OCI-LY1 (cell line): Measurements from ENCODE around the gene BSG.
"Not testable (repeated sequence)": the region's sequence is repeated elsewhere in the genome, so short reads cannot be mapped to it uniquely, and the experiment has no call there.

Experiments used
- H2AFZ ChIP-seq: fragments of 200-600 bp; sonication (generic), shearing (Covaris generic); 2 replicates; pipeline ENCODE4 v1.6.0; 2014; ENCODE audit warnings: antibody characterized with exemption, mild to moderate bottlenecking, low read length
- H3F3A ChIP-seq: fragments of 200-600 bp; sonication (generic), shearing (Covaris generic); 2 replicates; pipeline ENCODE4 v1.6.0; 2014; ENCODE audit warnings: mild to moderate bottlenecking, antibody characterized with exemption, low read length, moderate library complexity; ENCODE audit not compliant: insufficient read depth
- H3K27ac ChIP-seq: fragments of 200-600 bp; sonication (generic); 2 replicates; pipeline ENCODE4 v1.5.1; 2014; ENCODE audit warnings: low read length, mixed run types, mild to moderate bottlenecking, low read depth; ENCODE audit not compliant: poor library complexity, severe bottlenecking
- H3K27me3 ChIP-seq: fragments of 200-600 bp; sonication (generic); 2 replicates; pipeline ENCODE4 v1.6.0; 2014; ENCODE audit warnings: antibody characterized with exemption, mild to moderate bottlenecking, low read length, moderate library complexity; ENCODE audit not compliant: insufficient read depth
- H3K36me3 ChIP-seq: fragments of 200-600 bp; sonication (generic); 2 replicates; pipeline ENCODE4 v1.6.1; 2014; ENCODE audit warnings: mild to moderate bottlenecking, antibody characterized with exemption, low read length, moderate library complexity, mixed read lengths; ENCODE audit not compliant: insufficient read depth
- H3K4me1 ChIP-seq: fragments of 200-600 bp; sonication (generic); 2 replicates; pipeline ENCODE4 v1.5.1; 2014; ENCODE audit warnings: mild to moderate bottlenecking, low read length, moderate library complexity; ENCODE audit not compliant: insufficient read depth, severe bottlenecking
- H3K4me2 ChIP-seq: fragments of 200-600 bp; sonication (generic), shearing (Covaris generic); 2 replicates; pipeline ENCODE4 v1.6.1; 2014; ENCODE audit warnings: low read length
- H3K4me3 ChIP-seq: fragments of 200-600 bp; sonication (generic); 2 replicates; pipeline ENCODE4 v1.5.1; 2014; ENCODE audit warnings: low read length, low read depth, mild to moderate bottlenecking, mixed read lengths; ENCODE audit not compliant: poor library complexity, severe bottlenecking
- H3K79me2 ChIP-seq: fragments of 200-600 bp; shearing (Covaris generic); 2 replicates; pipeline ENCODE4 v1.6.1; 2016; ENCODE audit warnings: mixed run types, low read length, mixed read lengths; ENCODE audit not compliant: insufficient read depth
- H3K9ac ChIP-seq: fragments of 200-600 bp; sonication (generic), shearing (Covaris generic); 2 replicates; pipeline ENCODE4 v1.6.1; 2014; ENCODE audit warnings: mild to moderate bottlenecking, low read length, mixed read lengths
- H3K9me2 ChIP-seq: fragments of 200-600 bp; sonication (generic), shearing (Covaris generic); 2 replicates; pipeline ENCODE4 v1.6.1; 2014; ENCODE audit warnings: low read depth, mild to moderate bottlenecking, low read length, mixed read lengths
- H3K9me3 ChIP-seq: fragments of 200-600 bp; shearing (Covaris generic); 2 replicates; pipeline ENCODE4 v1.6.1; 2014; ENCODE audit warnings: low read length, mixed read lengths
- H4K20me1 ChIP-seq: fragments of 200-600 bp; sonication (generic), shearing (Covaris generic); 2 replicates; pipeline ENCODE4 v1.6.0; 2016; ENCODE audit warnings: mild to moderate bottlenecking, low read length; ENCODE audit not compliant: insufficient read depth
- EZH2 ChIP-seq: fragments of 200-600 bp; sonication (generic), shearing (Covaris generic); IDR thresholded peaks from 2 replicates; pipeline ENCODE4 v1.8.0; 2017; ENCODE audit warnings: borderline replicate concordance, mixed run types, mild to moderate bottlenecking, antibody characterized with exemption, low read length, moderate library complexity, mixed read lengths
- TF ChIP-seq, protein P1 (sequence below): fragments of 200-600 bp; sonication (generic), shearing (Covaris generic); IDR thresholded peaks from 2 replicates; pipeline ENCODE4 v1.5.1; 2017; ENCODE audit warnings: mild to moderate bottlenecking, antibody characterized with exemption, low read length, moderate library complexity, mixed read lengths

BSG gene

DNA sequence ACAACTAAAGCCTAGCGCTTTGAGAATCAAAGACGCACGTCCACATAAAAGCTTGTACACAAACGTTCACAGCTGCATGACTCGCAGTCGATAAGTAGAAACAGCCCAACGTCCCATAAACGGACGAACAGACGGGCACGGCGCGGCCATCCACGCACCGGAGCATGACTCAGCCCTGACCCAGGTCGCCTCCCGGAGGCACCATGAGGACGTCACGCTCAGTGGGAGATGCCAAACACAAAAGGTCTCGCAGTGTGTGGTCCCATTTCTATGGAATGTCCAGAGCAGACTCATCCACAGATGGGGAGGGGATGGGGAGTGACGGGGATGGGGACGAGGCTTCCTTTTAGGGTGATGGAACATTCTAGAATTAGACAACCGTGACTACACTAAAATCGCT lies 51.6 kb downstream of the BSG start:
- H3K9ac ChIP-seq: no peak overlapping the region
- no peaks in the 10 kb centered on the region for H3K79me2 ChIP-seq
- peaks cover 73% of the 10 kb centered on the region for H3K36me3 ChIP-seq

GRCh38 chr19:624433-625109 lies 52.2 kb downstream of the BSG start:
- H4K20me1 ChIP-seq: no peaks in the 10 kb centered on the region
- no peak overlapping the region for H3K27ac ChIP-seq
- no peak overlapping the region for H3K4me2 ChIP-seq
- H3K36me3 ChIP-seq: peaks cover 73% of the 10 kb centered on the region
- no peak overlapping the region for H3K4me3 ChIP-seq
- no peak for TF ChIP-seq EZH2
- TF ChIP-seq, protein P1, sequence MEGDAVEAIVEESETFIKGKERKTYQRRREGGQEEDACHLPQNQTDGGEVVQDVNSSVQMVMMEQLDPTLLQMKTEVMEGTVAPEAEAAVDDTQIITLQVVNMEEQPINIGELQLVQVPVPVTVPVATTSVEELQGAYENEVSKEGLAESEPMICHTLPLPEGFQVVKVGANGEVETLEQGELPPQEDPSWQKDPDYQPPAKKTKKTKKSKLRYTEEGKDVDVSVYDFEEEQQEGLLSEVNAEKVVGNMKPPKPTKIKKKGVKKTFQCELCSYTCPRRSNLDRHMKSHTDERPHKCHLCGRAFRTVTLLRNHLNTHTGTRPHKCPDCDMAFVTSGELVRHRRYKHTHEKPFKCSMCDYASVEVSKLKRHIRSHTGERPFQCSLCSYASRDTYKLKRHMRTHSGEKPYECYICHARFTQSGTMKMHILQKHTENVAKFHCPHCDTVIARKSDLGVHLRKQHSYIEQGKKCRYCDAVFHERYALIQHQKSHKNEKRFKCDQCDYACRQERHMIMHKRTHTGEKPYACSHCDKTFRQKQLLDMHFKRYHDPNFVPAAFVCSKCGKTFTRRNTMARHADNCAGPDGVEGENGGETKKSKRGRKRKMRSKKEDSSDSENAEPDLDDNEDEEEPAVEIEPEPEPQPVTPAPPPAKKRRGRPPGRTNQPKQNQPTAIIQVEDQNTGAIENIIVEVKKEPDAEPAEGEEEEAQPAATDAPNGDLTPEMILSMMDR: no peak
- H3K9ac ChIP-seq: no peak overlapping the region
- no peaks in the 10 kb centered on the region for H3K27me3 ChIP-seq
- no peaks in the 10 kb centered on the region for H3K9me3 ChIP-seq
- no peak overlapping the region for H2AFZ ChIP-seq
- no peaks in the 10 kb centered on the region for H3F3A ChIP-seq
- no peaks in the 10 kb centered on the region for H3K4me1 ChIP-seq
- no peaks in the 10 kb centered on the region for H3K79me2 ChIP-seq
- no peaks in the 10 kb centered on the region for H3K9me2 ChIP-seq

More for the DNA sequence above, 51.6 kb downstream of the BSG start:
- Histone ChIP-seq H3K9me2 (no peaks in the 10 kb centered on the region), H3F3A (no peaks in the 10 kb centered on the region), H3K27ac (no peak overlapping the region), H3K9me3 (no peaks in the 10 kb centered on the region), H3K27me3 (no peaks in the 10 kb centered on the region), H3K4me3 (no peak overlapping the region), H3K4me1 (no peaks in the 10 kb centered on the region), H3K4me2 (no peak overlapping the region), H2AFZ (no peak overlapping the region), H4K20me1 (no peaks in the 10 kb centered on the region)
- TF ChIP-seq, protein P1: no peak
- TF ChIP-seq EZH2: no peak

DNA sequence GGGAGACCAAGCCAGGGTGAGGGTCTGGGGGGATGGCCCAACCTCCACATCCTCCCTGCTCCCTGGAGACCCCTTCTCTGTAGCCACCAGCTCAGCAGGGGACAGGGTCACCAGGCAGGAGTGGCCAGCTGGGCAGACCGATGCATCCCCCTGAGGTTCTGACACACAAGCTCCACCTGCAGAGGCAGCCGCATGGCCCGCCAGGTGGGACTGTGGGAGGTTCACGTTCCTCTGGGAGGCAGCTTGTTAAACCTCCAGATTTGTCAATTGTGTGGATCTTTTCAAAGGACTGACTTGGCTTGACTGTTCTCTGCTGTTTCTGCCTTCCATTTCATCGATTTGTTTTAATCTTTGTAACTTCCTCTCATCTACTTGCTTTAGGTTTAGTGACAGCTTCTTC lies 52.9 kb downstream of the BSG start:
- Histone ChIP-seq H3K79me2 (no peaks in the 10 kb centered on the region), H2AFZ (no peak overlapping the region), H3F3A (no peaks in the 10 kb centered on the region), H3K9me3 (no peaks in the 10 kb centered on the region), H3K27me3 (no peaks in the 10 kb centered on the region), H3K4me3 (no peak overlapping the region), H4K20me1 (no peaks in the 10 kb centered on the region), H3K9ac (no peak overlapping the region), H3K4me2 (no peak overlapping the region), H3K9me2 (no peaks in the 10 kb centered on the region), H3K27ac (no peak overlapping the region), H3K4me1 (no peaks in the 10 kb centered on the region), H3K36me3 (peaks cover 73% of the 10 kb centered on the region)
- TF ChIP-seq EZH2: no peak
- TF ChIP-seq, protein P1: no peak

GRCh38 chr19:626566-626965 lies 54.2 kb downstream of the BSG start:
- not testable (repeated sequence) for H3K4me3 ChIP-seq, H3K27ac ChIP-seq, H3K27me3 ChIP-seq, H2AFZ ChIP-seq, H3F3A ChIP-seq, H3K4me2 ChIP-seq, H3K9me2 ChIP-seq, H3K9me3 ChIP-seq, H3K79me2 ChIP-seq, H3K4me1 ChIP-seq, H4K20me1 ChIP-seq, H3K9ac ChIP-seq
- H3K36me3 ChIP-seq: peaks cover 77% of the 10 kb centered on the region
